Panc1 (cell line): ENCODE results near the gene SLC5A11. TPM values are rescaled to one million over a fixed set of nuclear protein-coding genes. Genes with fewer than 3 reads are reported as not detected.

Source experiments
- ATAC-seq: fragments of 200-7000 bp; cut with Tn5 transposase; 2 replicates; pipeline ENCODE4 v1.9.1; 2020; ENCODE audit warnings: mild to moderate bottlenecking, moderate library complexity
- BruUV-seq: library from RNA; stranded (reverse); fragments of 400-500 nt; replicated peaks from 2 replicates; lab custom pipeline; 2021; lab: Mats Ljungman, UMichigan
- CTCF ChIA-PET: fragments of 300-600 bp; sonication (Branson Sonifier 250); formaldehyde crosslinking; loops from one replicate; lab custom pipeline; 2022; ENCODE audit warnings: antibody characterized with exemption; lab: Charles Lee
- POLR2A ChIA-PET: fragments of 300-600 bp; sonication (Branson Sonifier 250); formaldehyde crosslinking; loops from one replicate; lab custom pipeline; 2022; ENCODE audit warnings: antibody characterized with exemption; lab: Charles Lee
- DNase-seq: peaks from one replicate; pipeline ENCODE4 v3.0.0-alpha.2; 2010; ENCODE audit warnings: low read depth, low spot score
- H3K27ac ChIP-seq: 2 replicates; pipeline ENCODE4 v1.5.1; 2011; ENCODE audit warnings: mild to moderate bottlenecking, low read length, inconsistent platforms
- H3K27me3 ChIP-seq: fragments of 200-500 bp; sonication (Bioruptor generic); 2 replicates; pipeline ENCODE4 v1.6.0; 2014; ENCODE audit warnings: low read length, inconsistent platforms; ENCODE audit not compliant: control insufficient read depth, insufficient read depth
- H3K36me3 ChIP-seq: fragments of 200-500 bp; sonication (Bioruptor generic); 2 replicates; pipeline ENCODE4 v1.5.1; 2014; ENCODE audit warnings: inconsistent platforms, mild to moderate bottlenecking, low read length, moderate library complexity; ENCODE audit not compliant: control insufficient read depth, insufficient read depth
- H3K4me1 ChIP-seq: 2 replicates; pipeline ENCODE4 v1.5.1; 2011; ENCODE audit warnings: inconsistent platforms, mild to moderate bottlenecking, low read length, moderate library complexity; ENCODE audit not compliant: control insufficient read depth, insufficient read depth
- H3K4me3 ChIP-seq, 2 experiments: 2 replicates each; pipeline ENCODE4 v1.5.1; 2011 to 2012; ENCODE audit warnings: low read depth in 2 of 2, low read length in 2 of 2, mild to moderate bottlenecking in 2 of 2, inconsistent platforms in 1 of 2, moderate library complexity in 1 of 2
- H3K9me3 ChIP-seq: fragments of 200-500 bp; sonication (Bioruptor generic); 2 replicates; pipeline ENCODE4 v1.5.1; 2014; ENCODE audit warnings: low read depth, mild to moderate bottlenecking, inconsistent platforms, low read length, moderate library complexity; ENCODE audit not compliant: control insufficient read depth, insufficient read depth
- POLR2AphosphoS5 ChIP-seq: IDR thresholded peaks from 2 replicates; pipeline ENCODE4 v1.6.1; 2012; ENCODE audit warnings: mild to moderate bottlenecking, low read depth, low read length, moderate library complexity
- REST ChIP-seq, 2 experiments: IDR thresholded peaks; 2 replicates each; pipeline ENCODE4 v1.6.1; 2011 to 2012; ENCODE audit warnings: low read depth in 2 of 2, control low read depth in 1 of 2, low read length in 1 of 2, mild to moderate bottlenecking in 1 of 2, moderate library complexity in 1 of 2; ENCODE audit not compliant: insufficient read depth in 1 of 2
- SIN3A ChIP-seq: IDR thresholded peaks from 2 replicates; pipeline ENCODE4 v1.6.1; 2012; ENCODE audit warnings: low read depth, mild to moderate bottlenecking, low read length, moderate library complexity, borderline replicate concordance; ENCODE audit not compliant: insufficient read depth
- TCF7L2 ChIP-seq: IDR thresholded peaks from 2 replicates; pipeline ENCODE4 v1.6.1; 2011; ENCODE audit warnings: mild to moderate bottlenecking, low read depth, low read length, inconsistent platforms
- in situ Hi-C: cut with HindIII; loops from 2 replicates; pipeline ENCODE4 v1.10.0; 2016; ENCODE audit warnings: low sequenced_read_pairs, low pct_unique_long_range_greater_than_20kb
- intact Hi-C: fragments of 100-400 bp; cut with micrococcal nuclease; formaldehyde crosslinking; loops from one replicate; pipeline ENCODE4 v1.10.0; 2022; ENCODE audit not compliant: unreplicated experiment
- total RNA-seq: library from RNA; stranded (reverse); gene quantifications from one replicate; pipeline ENCODE4 v1.2.1, GENCODE V29; 2021; ENCODE audit not compliant: unreplicated experiment
- TF ChIP-seq, protein P1 (sequence below): fragments of 450-650 bp; IDR thresholded peaks from 2 replicates; pipeline ENCODE4 v1.5.1; 2017; ENCODE audit warnings: mild to moderate bottlenecking

SLC5A11 gene
- total RNA-seq, 1 experiment from 2014 or later, result 0.13 TPM

DNA sequence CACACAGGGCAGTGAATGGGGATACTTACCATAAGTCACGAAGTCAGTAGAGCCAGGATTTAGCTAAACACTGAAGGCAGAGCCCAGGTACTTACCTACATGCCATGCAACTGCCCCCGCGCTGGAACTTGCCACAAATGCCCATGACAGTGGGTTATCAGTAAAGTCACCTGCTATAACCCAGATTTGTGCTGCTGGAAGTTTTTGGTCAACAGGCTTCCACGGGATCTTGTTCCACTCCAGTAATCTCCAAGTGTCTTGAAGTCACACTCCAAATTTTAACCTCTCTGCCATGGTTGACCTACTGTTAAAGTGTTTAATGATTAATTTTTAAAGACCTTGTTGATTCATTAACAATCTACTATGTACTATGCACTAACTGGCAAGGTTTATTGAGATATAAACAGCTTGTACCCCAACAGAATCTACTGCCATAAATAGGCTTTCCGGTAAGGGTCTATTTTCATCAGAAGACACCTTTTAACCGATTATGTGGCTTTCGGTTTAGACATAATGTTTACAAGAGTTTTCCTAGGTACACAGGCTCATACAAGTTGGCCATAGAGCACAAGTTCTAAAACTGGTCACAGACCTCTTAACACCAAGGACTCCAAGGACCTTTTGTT is 6.3 kb upstream of the SLC5A11 start:
- no TSS peak for BruUV-seq
- ATAC-seq (no peak), DNase-seq (no peak)
- Histone ChIP-seq H3K27me3 (no peaks in the 10 kb centered on the region), H3K9me3 (no peaks in the 10 kb centered on the region), H3K36me3 (no peaks in the 10 kb centered on the region), H3K4me3 (no peak overlapping the region), H3K4me1 (peaks cover 16% of the 10 kb centered on the region), H3K27ac (peak overlapping the region; percentile 55)
- ChIA-PET POLR2A (interaction anchor here (0.5 to 0.6 kb wide), 2 partner anchors 29 to 68 kb away, joined by 4 to 14 read pairs; no protein-coding TSS in a partner anchor), CTCF (interaction anchor here (0.6 kb wide), 1 partner anchor 296 kb away, joined by 4 read pairs; no protein-coding TSS in a partner anchor)
- TF ChIP-seq REST (IDR thresholded peaks at IDR 0.05; ENCODE audit: insufficient read depth in 1 of 2, low read depth in 2 of 2, low read length in 1 of 2), result no peak
- TF ChIP-seq SIN3A, result no peak
- no peak for TF ChIP-seq TCF7L2
- TF ChIP-seq POLR2AphosphoS5, result no peak
- TF ChIP-seq, protein P1, sequence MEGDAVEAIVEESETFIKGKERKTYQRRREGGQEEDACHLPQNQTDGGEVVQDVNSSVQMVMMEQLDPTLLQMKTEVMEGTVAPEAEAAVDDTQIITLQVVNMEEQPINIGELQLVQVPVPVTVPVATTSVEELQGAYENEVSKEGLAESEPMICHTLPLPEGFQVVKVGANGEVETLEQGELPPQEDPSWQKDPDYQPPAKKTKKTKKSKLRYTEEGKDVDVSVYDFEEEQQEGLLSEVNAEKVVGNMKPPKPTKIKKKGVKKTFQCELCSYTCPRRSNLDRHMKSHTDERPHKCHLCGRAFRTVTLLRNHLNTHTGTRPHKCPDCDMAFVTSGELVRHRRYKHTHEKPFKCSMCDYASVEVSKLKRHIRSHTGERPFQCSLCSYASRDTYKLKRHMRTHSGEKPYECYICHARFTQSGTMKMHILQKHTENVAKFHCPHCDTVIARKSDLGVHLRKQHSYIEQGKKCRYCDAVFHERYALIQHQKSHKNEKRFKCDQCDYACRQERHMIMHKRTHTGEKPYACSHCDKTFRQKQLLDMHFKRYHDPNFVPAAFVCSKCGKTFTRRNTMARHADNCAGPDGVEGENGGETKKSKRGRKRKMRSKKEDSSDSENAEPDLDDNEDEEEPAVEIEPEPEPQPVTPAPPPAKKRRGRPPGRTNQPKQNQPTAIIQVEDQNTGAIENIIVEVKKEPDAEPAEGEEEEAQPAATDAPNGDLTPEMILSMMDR, result no peak
- in situ Hi-C loops, result no loop called here
- intact Hi-C loops, result no loop called here

DNA sequence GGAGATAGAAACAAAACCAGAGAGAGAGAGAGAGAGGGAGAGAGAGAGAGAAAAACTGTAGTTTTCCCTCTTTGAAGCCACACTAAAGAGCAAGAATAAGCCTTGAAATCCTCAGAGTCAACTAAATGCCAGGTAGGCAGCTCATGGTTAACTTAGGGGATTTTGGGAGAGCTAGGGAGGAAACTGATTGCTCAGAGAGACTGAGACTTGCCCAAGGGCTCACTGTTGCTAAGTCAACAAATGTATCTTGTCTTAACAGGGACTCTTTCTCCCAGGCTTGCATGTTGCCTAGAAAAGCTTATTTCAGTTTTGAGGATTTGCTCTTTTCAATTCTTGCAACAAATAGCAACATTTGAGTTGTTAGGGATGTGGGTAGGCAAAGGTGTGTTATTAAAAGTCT is 4.5 kb upstream of the SLC5A11 start:
- intact Hi-C loops, result no loop called here
- CTCF ChIA-PET, result interaction anchor here (0.7 kb wide), 1 partner anchor 35 kb away, joined by 3 read pairs; no protein-coding TSS in a partner anchor

More for the DNA sequence above, 4.5 kb upstream of the SLC5A11 start:
- TF ChIP-seq REST (IDR thresholded peaks at IDR 0.05; ENCODE audit: insufficient read depth in 1 of 2, low read depth in 2 of 2, low read length in 1 of 2) (no peak), TCF7L2 (no peak), SIN3A (no peak), POLR2AphosphoS5 (no peak)
- TF ChIP-seq, protein P1, result no peak
- DNase-seq (no peak), ATAC-seq (no peak; the same call in 1 of the 2 replicates)
- POLR2A ChIA-PET, result no interaction called here
- BruUV-seq, result no TSS peak
- no peaks in the 10 kb centered on the region for H3K36me3 ChIP-seq
- H3K9me3 ChIP-seq, result no peaks in the 10 kb centered on the region
- in situ Hi-C loops, result no loop called here
- peaks cover 20% of the 10 kb centered on the region for H3K4me1 ChIP-seq
- no peaks in the 10 kb centered on the region for H3K27me3 ChIP-seq
- H3K27ac ChIP-seq, result peak overlapping the region; percentile 48; the same call in 1 of the 2 replicates
- no peak overlapping the region for H3K4me3 ChIP-seq
